HepG2 (cell line): ENCODE results near the gene MGA. TPM values are rescaled to one million over a fixed set of nuclear protein-coding genes. Genes with fewer than 3 reads are reported as not detected.

Experiments used
- HMGA1 ChIP-seq: sonication (generic); formaldehyde crosslinking; conservative IDR thresholded peaks from 2 replicates; pipeline ENCODE4 v1.4.0; 2020; ENCODE audit warnings: missing genetic modification reagents
- MLLT10 ChIP-seq: sonication (generic); formaldehyde crosslinking; IDR thresholded peaks from 2 replicates; pipeline ENCODE4 v1.4.0; 2020; ENCODE audit warnings: missing genetic modification reagents
- RBM22 ChIP-seq: fragments of 200-400 bp; formaldehyde crosslinking; optimal IDR thresholded peaks from 2 replicates; pipeline ENCODE3; 2017; ENCODE audit warnings: mild to moderate bottlenecking, low read length, moderate library complexity
- SIN3A ChIP-seq: IDR thresholded peaks from 2 replicates; pipeline ENCODE4 v1.6.1; 2011; ENCODE audit warnings: low read depth, mild to moderate bottlenecking, control low read depth, low read length, borderline replicate concordance
- SOX6 ChIP-seq, 2 experiments: fragments of 450-650 bp in 1 of 2; sonication (generic) in 1 of 2; formaldehyde crosslinking in 1 of 2; IDR thresholded peaks; 2 replicates each; pipeline versions ENCODE4 v1.4.0 to v1.6.1; 2017 to 2020; ENCODE audit warnings: antibody characterized with exemption in 1 of 2, mild to moderate bottlenecking in 1 of 2, missing genetic modification reagents in 1 of 2
- UBTF ChIP-seq: sonication (generic); formaldehyde crosslinking; IDR thresholded peaks from 2 replicates; pipeline ENCODE4 v1.4.0; 2020; ENCODE audit warnings: mild to moderate bottlenecking, missing genetic modification reagents
- ZBTB7A ChIP-seq: sonication (generic); formaldehyde crosslinking; IDR thresholded peaks from 2 replicates; pipeline ENCODE4 v1.8.0; 2022; ENCODE audit warnings: mild to moderate bottlenecking, missing genetic modification reagents
- ZMYM3 ChIP-seq: sonication (generic); formaldehyde crosslinking; IDR thresholded peaks from 2 replicates; pipeline ENCODE4 v1.5.1; 2020; ENCODE audit warnings: mild to moderate bottlenecking, missing genetic modification reagents
- ZNF121 ChIP-seq: sonication (generic); formaldehyde crosslinking; IDR thresholded peaks from 2 replicates; pipeline ENCODE4 v1.5.0; 2020; ENCODE audit warnings: mild to moderate bottlenecking, missing genetic modification reagents
- ZNF124 ChIP-seq: sonication (generic); formaldehyde crosslinking; IDR thresholded peaks from 2 replicates; pipeline ENCODE4 v1.4.0; 2020; ENCODE audit warnings: missing genetic modification reagents
- ZNF142 ChIP-seq: sonication (generic); formaldehyde crosslinking; IDR thresholded peaks from 2 replicates; pipeline ENCODE4 v1.4.0; 2020; ENCODE audit warnings: missing genetic modification reagents
- ZNF205 ChIP-seq: IDR thresholded peaks from 2 replicates; pipeline ENCODE4 v1.6.1; 2018; ENCODE audit warnings: missing biosample characterization, missing genetic modification reagents
- ZNF460 ChIP-seq: sonication (generic); formaldehyde crosslinking; IDR thresholded peaks from 2 replicates; pipeline ENCODE4 v1.5.1; 2020; ENCODE audit warnings: missing genetic modification reagents, mild to moderate bottlenecking, borderline replicate concordance
- ZNF547 ChIP-seq: sonication (generic); formaldehyde crosslinking; IDR thresholded peaks from 2 replicates; pipeline ENCODE4 v1.5.1; 2020; ENCODE audit warnings: mild to moderate bottlenecking, missing genetic modification reagents
- ZNF776 ChIP-seq: sonication (generic); formaldehyde crosslinking; IDR thresholded peaks from 2 replicates; pipeline ENCODE4 v1.4.0; 2020; ENCODE audit warnings: mild to moderate bottlenecking, missing genetic modification reagents
- polyA plus RNA-seq, 8 experiments: library from polyadenylated mRNA; depleted of rRNA in 3 of 8; stranded (reverse) in 7 of 8; unstranded in 1 of 8; fragments of >200 nt; fragmentation: Illumina TruSeq in 4 of 8; extraction: Trizol in 4 of 8; gene quantifications; 2 replicates each; pipeline versions ENCODE4 v1.2.1 to v1.2.3, GENCODE V29; 2011 to 2016; ENCODE audit warnings: low read depth in 4 of 8, missing spikeins in 1 of 8, mixed read lengths in 1 of 8; ENCODE audit not compliant: insufficient read depth in 1 of 8
- total RNA-seq, 5 experiments: library from RNA; depleted of rRNA; stranded (reverse); fragments of >200 nt; fragmentation: Illumina TruSeq; extraction: Trizol; gene quantifications; 2 replicates each; pipeline ENCODE4 v1.2.3, GENCODE V29; 2016; ENCODE audit warnings: low read depth in 1 of 5
- TF ChIP-seq, protein P1 (sequence below): sonication (generic); formaldehyde crosslinking; IDR thresholded peaks from 2 replicates; pipeline ENCODE4 v1.8.1; 2023; ENCODE audit warnings: mild to moderate bottlenecking, missing genetic modification reagents, borderline replicate concordance

The MGA gene
- total and polyA plus RNA-seq, 2 of the 13 experiments (the other 11 are each of a cell fraction or from before 2014, with no cell fraction given), result 5.3 to 59.0 TPM

GRCh38 chr15:41675337-41675736, 15.1 kb downstream of the MGA start (continued):
- TF ChIP-seq ZNF205 (CRISPR knock-in tag) (0 out of 2 replicates have a peak, but pooled peaks have one; percentile 56), RBM22 (no peak), SOX6 (IDR thresholded peaks at IDR 0.05) (no peak), SOX6 (CRISPR knock-in tag; IDR thresholded peaks at IDR 0.05) (no peak), ZNF142 (CRISPR knock-in tag) (no peak), SIN3A (no peak), ZBTB7A (CRISPR knock-in tag) (no peak), ZNF124 (no peak), HMGA1 (no peak), ZNF776 (CRISPR knock-in tag) (no peak), UBTF (no peak), ZNF547 (CRISPR knock-in tag) (no peak), ZMYM3 (CRISPR knock-in tag) (peak; percentile 75; the same call in 1 of the 2 replicates), ZNF460 (CRISPR knock-in tag) (peak; percentile 92), ZNF121 (CRISPR knock-in tag) (peak; percentile 94), MLLT10 (CRISPR knock-in tag) (no peak)
- TF ChIP-seq, protein P1, sequence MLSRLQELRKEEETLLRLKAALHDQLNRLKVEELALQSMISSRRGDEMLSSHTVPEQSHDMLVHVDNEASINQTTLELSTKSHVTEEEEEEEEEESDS (CRISPR knock-in tag), result no peak
